Keratinocyte (primary cell): Measurements from ENCODE around the gene LRBA. TPM values are rescaled to one million over a fixed set of nuclear protein-coding genes. Genes with fewer than 3 reads are reported as not detected.

Experiments used
- DNase-seq: peaks from one replicate; pipeline ENCODE4 v3.0.0-alpha.2; 2011; ENCODE audit warnings: low read depth, missing footprints, low spot score
- FAIRE-seq: peaks from 2 replicates; lab custom pipeline; 2011; peaks lifted over from hg19 to GRCh38; lab: Jason Lieb, UNC
- H2AFZ ChIP-seq: 2 replicates; pipeline ENCODE4 v1.6.0; 2012; ENCODE audit warnings: low read length, control low read depth, inconsistent platforms; ENCODE audit not compliant: control insufficient read depth
- H3K27ac ChIP-seq: 2 replicates; pipeline ENCODE4 v1.5.1; 2011; ENCODE audit warnings: low read length; ENCODE audit not compliant: control insufficient read depth, insufficient read depth
- H3K27me3 ChIP-seq: 3 replicates; pipeline ENCODE4 v1.6.0; 2011; ENCODE audit warnings: low read length; ENCODE audit not compliant: control insufficient read depth, insufficient read depth; ENCODE audit errors: extremely low read depth
- H3K36me3 ChIP-seq, 2 experiments: 2 replicates in 1 of 2; 3 replicates in 1 of 2; pipeline ENCODE4 v1.5.1; 2011; ENCODE audit warnings: low read length in 2 of 2, mild to moderate bottlenecking in 1 of 2; ENCODE audit not compliant: control insufficient read depth in 2 of 2, insufficient read depth in 2 of 2; ENCODE audit errors: extremely low read depth in 1 of 2
- H3K4me1 ChIP-seq: 3 replicates; pipeline ENCODE4 v1.5.1; 2011; ENCODE audit warnings: low read length; ENCODE audit not compliant: control insufficient read depth, insufficient read depth; ENCODE audit errors: extremely low read depth
- H3K4me2 ChIP-seq: 3 replicates; pipeline ENCODE4 v1.6.0; 2011; ENCODE audit warnings: low read depth, low read length; ENCODE audit not compliant: control insufficient read depth, insufficient read depth; ENCODE audit errors: extremely low read depth
- H3K4me3 ChIP-seq, 3 experiments: fragments of 200-600 bp in 1 of 3; sonication (generic) in 1 of 3; 2 replicates in 2 of 3; 3 replicates in 1 of 3; pipeline ENCODE4 v1.5.1; 2011 to 2016; ENCODE audit warnings: low read length in 3 of 3, mild to moderate bottlenecking in 3 of 3, control low read depth in 2 of 3, inconsistent platforms in 1 of 3, low read depth in 1 of 3, mixed read lengths in 1 of 3, mixed run types in 1 of 3, moderate library complexity in 1 of 3; ENCODE audit not compliant: control insufficient read depth in 2 of 3, insufficient read depth in 2 of 3; ENCODE audit errors: extremely low read depth in 1 of 3
- H3K79me2 ChIP-seq: 2 replicates; pipeline ENCODE4 v1.6.0; 2012; ENCODE audit warnings: low read length; ENCODE audit not compliant: control insufficient read depth, insufficient read depth
- H3K9ac ChIP-seq: 3 replicates; pipeline ENCODE4 v1.6.0; 2011; ENCODE audit warnings: low read length; ENCODE audit not compliant: control insufficient read depth, insufficient read depth; ENCODE audit errors: extremely low read depth
- H3K9me1 ChIP-seq: 3 replicates; pipeline ENCODE4 v1.6.0; 2011; ENCODE audit warnings: low read length; ENCODE audit not compliant: control insufficient read depth, insufficient read depth; ENCODE audit errors: extremely low read depth
- H3K9me3 ChIP-seq: 2 replicates; pipeline ENCODE4 v1.5.1; 2012; ENCODE audit warnings: low read depth, low read length; ENCODE audit not compliant: control insufficient read depth
- H4K20me1 ChIP-seq: 3 replicates; pipeline ENCODE4 v1.6.0; 2011; ENCODE audit warnings: low read length; ENCODE audit not compliant: control insufficient read depth, insufficient read depth; ENCODE audit errors: extremely low read depth
- CTCF ChIP-seq, 3 experiments: IDR thresholded peaks in 1 of 3; conservative IDR thresholded peaks in 1 of 3; optimal IDR thresholded peaks in 1 of 3; 2 replicates in 2 of 3; 3 replicates in 1 of 3; pipeline versions ENCODE3 to v1.5.1; 2011; ENCODE audit warnings: low read length in 3 of 3, mild to moderate bottlenecking in 3 of 3, moderate library complexity in 2 of 3, control low read depth in 1 of 3, inconsistent platforms in 1 of 3; ENCODE audit not compliant: insufficient read depth in 2 of 3; ENCODE audit errors: extremely low read depth in 1 of 3
- EZH2 ChIP-seq: IDR thresholded peaks from one replicate; pipeline ENCODE4 v1.6.1; 2012; ENCODE audit warnings: inconsistent platforms, mild to moderate bottlenecking, low read length, moderate library complexity
- dilution Hi-C: fragments of 300-500 bp; cut with MboI; formaldehyde crosslinking; loops from one replicate; pipeline ENCODE4 v1.7.0; 2020; ENCODE audit warnings: low sequenced_read_pairs; ENCODE audit not compliant: extremely low pct_ligation_motif_present
- polyA plus RNA-seq, 5 experiments: library from polyadenylated mRNA; depleted of rRNA in 3 of 5; stranded (reverse) in 3 of 5; stranded (forward) in 1 of 5; unstranded in 1 of 5; fragments of >200 nt; gene quantifications; 1 replicate in 1 of 5; 2 replicates in 3 of 5; 3 replicates in 1 of 5; pipeline versions ENCODE4 v1.2.1 to v1.2.3, GENCODE V29; 2011 to 2012; ENCODE audit warnings: missing spikeins in 2 of 5, low read depth in 1 of 5, low replicate concordance in 1 of 5

LRBA gene
- polyA plus RNA-seq, 1 donor (not counting 4 experiments of a cell fraction or from before 2014, with no cell fraction given), result 35.6 TPM

- Histone ChIP-seq H3K9ac (no peak overlapping the region), H3K4me1 (no peaks in the 10 kb centered on the region), H2AFZ (no peak overlapping the region), H3K79me2 (no peaks in the 10 kb centered on the region), H3K4me3 (no peak overlapping the region), H3K9me3 (no peaks in the 10 kb centered on the region), H3K9me1 (no peaks in the 10 kb centered on the region), H3K27ac (no peak overlapping the region), H4K20me1 (no peaks in the 10 kb centered on the region), H3K4me2 (no peak overlapping the region), H3K36me3 (peaks cover 0 to 1% of the 10 kb centered on the region in 2 experiments), H3K27me3 (no peaks in the 10 kb centered on the region)
- TF ChIP-seq CTCF (optimal IDR thresholded peaks at IDR 0.05 in 1 of 3, IDR thresholded peaks at IDR 0.05 in 1 of 3, conservative IDR thresholded peaks at IDR 0.05 in 1 of 3; ENCODE audit: extremely low read depth in 1 of 3, insufficient read depth in 2 of 3, low read length in 3 of 3), result no peak
- no peak for TF ChIP-seq EZH2
- DNase-seq (no peak), FAIRE-seq (no peak)
- dilution Hi-C loops, result no loop called here
These were observed 209.7 kb downstream of the LRBA start for GRCh38 chr4:150805183-150806025.

- DNase-seq (no peak), FAIRE-seq (no peak)
- no peaks in the 10 kb centered on the region for H3K27me3 ChIP-seq
- no peak overlapping the region for H3K4me2 ChIP-seq
- H3K36me3 ChIP-seq, result peaks cover 0 to 1% of the 10 kb centered on the region in 2 experiments
- no peaks in the 10 kb centered on the region for H3K79me2 ChIP-seq
- H3K9me1 ChIP-seq, result no peaks in the 10 kb centered on the region
- no peaks in the 10 kb centered on the region for H3K4me1 ChIP-seq
- H3K4me3 ChIP-seq, result no peak overlapping the region
- no peaks in the 10 kb centered on the region for H4K20me1 ChIP-seq
- H2AFZ ChIP-seq, result no peak overlapping the region
- no peaks in the 10 kb centered on the region for H3K9me3 ChIP-seq
- TF ChIP-seq EZH2, result no peak
- no peak for TF ChIP-seq CTCF (optimal IDR thresholded peaks at IDR 0.05 in 1 of 3, IDR thresholded peaks at IDR 0.05 in 1 of 3, conservative IDR thresholded peaks at IDR 0.05 in 1 of 3; ENCODE audit: extremely low read depth in 1 of 3, insufficient read depth in 2 of 3, low read length in 3 of 3)
- no peak overlapping the region for H3K9ac ChIP-seq
- H3K27ac ChIP-seq, result no peak overlapping the region
- dilution Hi-C loops, result no loop called here
These were observed 213.3 kb downstream of the LRBA start for GRCh38 chr4:150801833-150802232.
